HG03060 (cell line): Measurements from ENCODE around the gene PNMA8C.

Experiments
- ATAC-seq: cut with Tn5 transposase; IDR thresholded peaks from one replicate; pipeline ENCODE4 v1.9.1; 2021; ENCODE audit warnings: low read depth, moderate number of reproducible peaks; ENCODE audit not compliant: unreplicated experiment

PNMA8C gene

DNA sequence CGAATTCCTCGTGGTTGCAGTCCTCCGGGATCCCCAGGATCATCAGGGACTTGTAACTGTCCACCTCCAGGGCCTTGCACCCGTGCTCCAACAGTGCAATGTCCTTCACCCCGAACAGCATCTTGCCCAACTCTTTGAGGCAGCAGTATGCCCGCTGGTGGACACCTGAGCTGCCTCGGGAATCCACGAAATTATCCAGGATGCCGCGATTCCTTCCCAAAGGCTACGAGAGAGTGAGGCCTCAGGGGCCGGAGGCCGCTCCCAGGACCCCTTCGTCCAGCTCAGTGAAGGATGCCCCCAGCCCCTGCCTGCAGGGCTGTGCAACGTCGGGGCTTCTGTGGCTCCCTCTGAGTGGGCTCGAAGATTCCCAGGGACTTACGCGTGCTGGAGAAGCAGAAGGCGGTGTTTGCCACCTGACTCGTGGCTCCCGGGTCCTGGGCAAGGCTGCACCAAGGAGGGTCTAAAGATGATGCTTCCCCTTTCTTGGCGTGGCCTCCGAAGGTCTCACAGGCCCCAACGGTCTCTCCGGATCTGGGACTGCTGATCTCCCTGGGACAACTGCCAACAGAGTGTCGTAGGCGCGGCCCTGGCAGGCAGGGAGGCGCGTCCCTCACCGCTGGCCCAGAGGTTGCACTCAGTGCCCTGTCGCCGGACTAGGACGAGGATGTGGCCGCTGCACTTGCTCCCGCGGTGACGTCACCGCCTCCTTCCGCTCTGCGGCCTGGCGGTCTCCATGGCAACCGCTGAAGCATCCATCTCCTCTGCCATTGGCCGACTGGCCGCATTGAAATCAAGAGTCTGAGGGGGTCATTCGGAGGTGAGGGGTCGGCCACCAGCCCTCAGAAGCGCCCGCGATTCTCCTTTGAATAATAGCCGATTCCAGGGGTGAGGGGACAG is at the start of gene PNMA8C:
PNMA8C (minus strand) TSS at position 698 of the 897 bp plus-strand sequence; CDS start at position 121, 577 bp downstream.
- ATAC-seq: no peak

DNA sequence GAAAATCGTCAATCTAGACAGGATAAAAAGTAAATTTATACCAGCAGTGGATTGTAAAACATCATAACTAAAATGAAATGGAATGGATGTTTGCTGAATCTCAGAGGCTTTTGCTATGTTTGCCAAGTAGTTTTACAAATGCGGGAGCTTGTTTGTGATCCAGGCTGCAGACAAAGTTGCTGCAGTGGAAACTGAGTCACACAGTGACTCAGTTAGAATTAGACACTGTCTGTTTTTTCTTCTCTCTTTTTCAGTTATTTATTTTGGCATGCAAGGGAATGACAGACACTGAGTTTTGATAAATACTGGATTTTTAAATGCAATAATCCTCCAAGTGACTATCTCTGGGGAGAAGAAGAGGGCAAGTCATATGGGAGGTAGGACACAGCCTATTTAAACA is 47.2 kb upstream of the PNMA8C start:
- ATAC-seq: no peak

DNA sequence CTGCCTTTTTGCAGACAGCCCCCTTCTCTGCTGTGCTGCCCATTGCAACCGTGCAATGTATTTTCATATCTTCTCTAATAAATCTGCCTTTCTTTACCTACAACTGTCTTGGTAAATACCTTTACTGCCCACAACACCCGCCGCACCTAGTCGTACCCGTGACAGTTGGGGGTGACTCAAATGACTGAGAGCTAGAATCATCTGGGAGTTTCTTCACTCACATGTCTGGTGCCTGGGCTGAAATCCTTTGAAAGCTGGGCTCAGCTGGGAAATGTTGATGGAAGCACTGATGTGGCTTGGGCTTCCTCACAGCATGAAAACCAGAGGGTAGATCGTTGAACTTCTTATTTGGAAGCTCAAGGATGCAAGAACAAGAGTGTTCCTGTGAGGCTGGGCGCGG is 45.5 kb upstream of the PNMA8C start:
- no peak for ATAC-seq

DNA sequence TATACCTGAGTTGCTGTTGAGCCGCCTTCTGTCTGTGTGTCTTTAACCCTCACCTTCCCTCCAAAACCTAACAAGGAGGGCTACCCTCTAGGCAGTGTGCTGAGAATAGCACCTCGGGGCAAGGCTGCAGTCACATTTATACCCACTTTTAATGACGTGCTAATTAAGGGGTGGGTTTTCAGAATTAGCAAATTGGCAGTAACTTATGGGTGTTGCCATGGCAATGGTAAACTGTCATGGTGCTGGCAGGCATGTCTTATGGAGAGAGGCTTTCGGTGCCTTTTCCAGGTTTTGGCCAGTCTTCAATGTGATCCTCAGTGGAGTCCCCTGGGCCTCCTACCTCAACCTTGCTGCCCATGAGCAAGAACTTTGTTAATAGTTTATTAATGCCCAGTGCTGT is 43.9 kb upstream of the PNMA8C start:
- no peak for ATAC-seq

DNA sequence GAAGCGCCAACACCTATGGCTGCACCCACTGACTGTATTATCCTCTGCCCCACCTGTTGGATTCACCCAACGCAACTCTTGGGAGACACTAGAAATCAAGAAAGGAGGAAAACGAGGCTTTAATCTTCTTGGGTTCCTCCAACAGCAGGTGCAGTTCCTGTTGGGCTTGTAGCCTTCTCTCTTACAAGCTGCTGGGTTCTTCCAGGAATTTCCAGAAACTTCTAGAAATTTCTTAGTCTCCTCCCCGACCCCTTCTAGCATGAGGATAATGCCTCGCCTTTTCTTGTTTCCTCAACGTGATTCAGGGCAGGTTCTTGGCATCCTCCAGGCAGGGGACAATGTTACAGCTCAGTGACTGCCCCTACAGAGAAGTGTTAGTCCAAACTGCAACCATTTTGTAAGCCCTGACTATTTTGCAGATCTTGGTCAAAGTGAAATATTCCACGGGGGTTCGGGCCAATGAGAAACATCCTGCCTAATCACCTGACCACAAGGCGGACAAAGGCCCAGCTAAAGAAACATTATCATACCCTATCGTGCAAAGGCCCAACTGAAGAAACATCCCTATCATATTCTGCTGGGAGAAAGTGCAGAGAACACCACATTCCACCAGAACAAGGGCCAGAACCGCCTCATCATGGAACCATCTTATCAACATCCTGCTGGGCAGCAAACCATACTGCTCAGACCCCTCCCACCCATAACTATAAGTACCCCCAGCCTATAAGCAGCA is 43.2 kb upstream of the PNMA8C start:
- no peak for ATAC-seq

DNA sequence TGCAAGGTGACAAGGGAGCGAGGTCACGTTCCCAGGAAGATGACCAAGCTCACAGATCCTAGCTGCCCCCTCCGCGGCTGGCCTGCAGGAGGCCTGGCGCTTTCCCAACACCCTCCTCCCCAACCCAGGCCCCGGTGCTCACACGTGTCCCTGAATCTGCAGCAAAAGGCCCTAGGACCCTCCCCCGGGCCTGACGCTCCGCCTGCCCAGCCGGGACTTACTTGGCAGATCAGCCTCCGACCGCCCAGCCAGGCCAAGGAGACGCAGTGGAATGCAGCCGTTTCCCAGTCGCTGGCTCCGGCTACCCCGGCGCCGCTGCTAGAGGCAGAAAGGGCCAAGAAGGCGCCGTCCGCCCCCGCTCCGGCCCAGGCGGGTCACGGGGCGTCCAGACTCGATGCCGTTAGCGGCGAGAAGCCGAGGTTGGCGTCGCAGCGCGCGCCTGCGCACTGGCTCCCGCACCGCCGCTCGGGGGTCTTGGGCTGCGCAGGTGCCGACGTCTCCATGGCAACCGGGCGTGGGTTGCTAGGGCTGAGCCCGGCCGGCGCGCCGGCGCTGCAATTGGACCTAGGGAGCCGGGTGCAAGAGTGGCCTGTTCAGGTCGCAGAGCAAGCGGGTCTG is 42.5 kb upstream of the PNMA8C start, which contains the start of gene PNMA8A:
PNMA8A (minus strand) TSS at position 448 of the 618 bp plus-strand sequence. CDS start 528 bp downstream, outside the sequence.
- no peak for ATAC-seq

DNA sequence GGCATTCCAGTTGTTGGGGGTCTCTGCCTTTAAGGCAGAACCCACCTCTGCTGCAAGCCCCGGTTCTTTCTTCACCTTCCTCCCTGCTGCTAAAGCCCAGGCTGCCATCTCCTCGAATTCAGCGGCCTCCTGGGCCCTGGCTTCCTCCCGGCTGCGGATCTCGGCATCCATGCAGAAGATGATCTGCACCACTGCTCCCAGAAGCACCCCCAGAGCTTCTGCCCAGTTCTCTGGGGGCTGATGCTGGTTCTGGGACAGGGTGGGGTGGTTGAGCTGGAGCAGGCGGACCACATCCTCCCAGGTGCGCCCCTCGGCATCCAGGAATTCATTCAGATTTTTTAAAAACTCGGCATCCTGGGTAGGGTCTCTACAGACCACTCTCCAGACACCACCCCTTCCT is 41.6 kb upstream of the PNMA8C start:
- no peak for ATAC-seq

DNA sequence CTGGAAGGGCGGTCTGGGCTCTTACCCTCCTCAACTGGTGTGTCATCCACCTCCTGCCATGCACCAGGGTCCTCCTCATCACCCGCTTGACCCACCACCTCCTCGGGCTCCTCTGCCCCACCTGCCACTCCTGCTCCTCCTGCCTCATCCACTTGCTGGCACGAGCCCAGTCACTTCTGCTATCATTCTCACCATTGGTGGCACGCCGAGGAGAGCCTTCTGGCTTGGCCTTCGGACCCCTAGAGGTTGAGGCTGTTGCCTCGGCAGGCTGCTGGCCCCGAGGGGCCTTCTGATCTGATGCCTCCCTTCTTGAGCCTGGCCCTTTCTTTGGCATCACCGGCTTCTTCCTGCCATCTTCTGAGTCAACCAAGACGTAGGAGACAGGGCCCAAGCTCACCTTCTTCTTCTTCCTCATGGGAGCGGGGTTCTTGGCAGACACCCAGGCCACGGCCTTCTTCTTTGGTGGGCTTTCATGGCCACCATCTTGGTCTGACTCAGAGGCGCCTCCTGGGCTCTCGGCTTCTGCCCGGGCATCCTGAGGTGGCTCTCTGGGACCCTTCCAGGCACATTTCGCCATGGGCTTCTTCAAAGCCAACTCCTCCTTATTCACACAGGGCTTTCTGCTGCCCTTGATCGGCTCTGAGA is 40.9 kb upstream of the PNMA8C start:
- no peak for ATAC-seq

DNA sequence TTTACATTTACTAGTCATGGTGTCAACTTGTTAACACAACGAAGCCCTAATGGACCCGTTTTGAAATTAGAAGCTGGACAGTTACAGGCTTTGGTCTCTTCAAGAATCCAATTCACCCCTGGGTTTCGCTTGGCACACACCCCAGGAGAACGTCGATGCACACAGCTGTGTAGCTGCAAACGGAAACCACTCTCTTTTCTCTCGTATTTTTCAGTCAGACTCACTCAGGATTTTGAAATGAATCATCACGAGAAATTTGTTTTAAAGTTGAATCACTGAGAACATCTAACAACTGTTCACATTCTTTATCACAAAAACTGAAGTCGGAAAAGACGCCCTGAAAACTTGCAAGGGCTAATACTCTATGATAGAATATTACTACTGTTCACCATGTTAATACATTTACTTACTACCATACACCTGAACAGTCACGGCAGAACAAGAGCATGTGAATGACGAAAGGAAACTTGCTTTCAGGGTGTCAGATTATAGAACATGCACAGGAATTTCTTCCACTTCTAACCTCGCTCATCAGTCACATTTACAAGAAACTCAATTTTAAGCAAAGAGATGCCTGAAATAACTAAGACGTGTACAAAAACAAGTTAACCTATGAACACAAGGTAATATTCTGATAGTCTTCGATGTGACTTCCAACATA is 37.9 kb upstream of the PNMA8C start:
- ATAC-seq: peak; percentile 55

DNA sequence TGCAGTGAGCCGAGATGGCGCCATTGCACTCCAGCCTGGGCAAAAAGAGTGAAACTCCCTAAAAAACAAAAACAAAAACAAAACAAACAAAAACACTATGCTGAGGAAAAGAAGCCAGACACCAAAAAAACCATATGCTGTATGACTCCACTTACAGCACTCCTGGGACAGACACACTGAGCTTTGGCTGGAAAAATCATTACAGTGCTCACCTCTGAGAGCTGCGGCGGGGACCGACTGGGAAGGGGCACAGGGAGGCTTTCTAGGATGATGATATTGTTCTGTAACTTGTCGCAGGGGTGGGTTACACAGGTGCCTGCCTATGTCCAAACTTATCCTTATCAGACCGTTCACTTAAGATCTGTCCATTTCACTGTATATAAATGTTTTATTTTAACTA is 34.8 kb upstream of the PNMA8C start:
- no peak for ATAC-seq

DNA sequence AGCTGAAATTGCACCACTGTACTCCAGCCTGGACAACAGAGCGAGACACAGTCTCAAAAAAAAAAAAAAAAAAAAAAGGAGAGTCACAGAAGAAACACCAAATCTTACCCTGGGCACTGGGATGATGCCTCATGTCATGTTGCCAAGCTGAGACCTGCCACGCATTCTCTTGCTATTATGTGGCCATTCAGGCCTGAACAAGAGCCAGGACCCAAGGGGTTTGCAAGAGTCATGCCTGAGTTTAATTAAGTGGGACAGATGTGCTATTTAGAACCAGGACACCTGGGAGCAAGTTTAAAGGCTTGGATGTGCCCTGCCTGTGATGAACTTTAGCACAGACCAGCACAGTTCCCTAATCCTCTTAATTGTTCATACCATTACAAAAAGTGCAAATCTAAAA is 32.8 kb upstream of the PNMA8C start:
- ATAC-seq: no peak

DNA sequence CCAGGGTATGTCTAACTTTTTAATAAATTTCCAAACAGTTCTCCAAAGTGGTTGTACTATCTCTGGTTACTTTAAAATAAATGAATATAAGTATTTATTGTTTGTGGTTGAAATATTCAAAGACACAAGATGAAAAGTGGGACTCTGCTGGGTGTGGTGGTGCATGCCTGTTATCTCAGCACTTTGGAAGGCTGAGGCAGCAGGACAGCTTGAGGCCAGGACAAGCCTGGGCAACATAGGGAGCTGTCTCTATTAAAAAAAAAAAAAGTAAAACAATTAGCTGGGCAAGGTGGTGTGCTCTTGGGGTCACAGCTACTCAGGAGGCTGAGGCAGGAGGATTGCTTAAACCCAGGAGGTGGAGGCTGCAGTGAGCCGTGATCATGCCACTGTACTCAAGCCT is 32.2 kb upstream of the PNMA8C start:
- ATAC-seq: no peak

DNA sequence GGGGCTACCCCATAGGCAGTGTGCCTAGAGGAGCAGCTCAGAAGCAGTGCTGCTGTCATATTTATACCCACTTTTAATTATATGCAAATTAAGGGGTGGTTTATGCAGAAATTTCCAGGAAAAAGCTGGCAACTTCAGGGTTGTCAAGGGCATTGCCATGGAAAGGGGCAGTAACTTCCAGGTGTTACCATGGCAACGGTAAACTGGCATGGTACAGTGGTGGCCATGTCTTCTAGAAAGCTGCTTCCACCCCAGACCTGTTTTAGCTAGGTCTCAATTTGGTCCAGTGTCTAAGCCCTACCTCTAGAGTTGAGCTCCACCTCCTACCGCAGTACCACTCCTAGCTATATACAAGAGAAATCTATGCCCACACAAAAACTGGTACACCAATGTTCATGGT is 31.3 kb upstream of the PNMA8C start:
- ATAC-seq: no peak

DNA sequence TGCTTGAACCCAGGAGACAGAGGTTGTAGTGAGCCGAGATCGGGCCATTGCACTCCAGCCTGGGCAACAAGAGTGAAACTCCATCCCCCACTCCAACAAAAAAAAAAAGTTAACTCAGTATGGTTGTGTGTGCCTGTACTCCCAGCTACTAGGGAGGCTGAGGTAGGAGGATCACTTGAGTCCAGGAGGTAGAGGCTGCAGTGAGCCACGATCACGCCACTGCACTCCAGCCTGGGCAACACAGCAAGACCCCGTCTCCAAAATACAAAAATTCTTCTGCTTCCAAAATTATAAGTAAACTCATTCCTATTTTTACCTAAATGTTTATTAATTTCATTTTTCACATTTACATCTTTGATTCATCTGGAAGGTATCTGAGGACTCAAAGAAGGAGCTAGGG is 28.2 kb upstream of the PNMA8C start:
- ATAC-seq: no peak

DNA sequence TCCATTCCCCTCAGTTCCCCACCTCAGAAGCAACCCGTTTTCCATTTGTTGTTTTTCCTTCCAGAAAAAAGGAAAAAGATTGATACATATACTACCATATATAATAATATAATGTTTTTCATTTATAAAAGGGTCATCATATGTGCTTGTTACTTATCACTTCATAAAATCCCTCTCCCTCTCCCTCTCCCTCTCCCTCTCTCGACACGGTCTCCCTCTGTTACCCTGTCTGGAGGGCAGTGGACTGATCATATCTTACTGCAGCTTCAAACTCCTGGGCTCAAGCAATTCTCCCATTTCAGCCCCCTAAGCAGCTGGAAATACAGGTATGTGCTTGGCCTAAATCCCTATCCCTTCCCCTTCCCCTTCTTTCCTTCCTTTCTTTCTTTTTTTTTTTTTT is 25.5 kb upstream of the PNMA8C start:
- no peak for ATAC-seq

DNA sequence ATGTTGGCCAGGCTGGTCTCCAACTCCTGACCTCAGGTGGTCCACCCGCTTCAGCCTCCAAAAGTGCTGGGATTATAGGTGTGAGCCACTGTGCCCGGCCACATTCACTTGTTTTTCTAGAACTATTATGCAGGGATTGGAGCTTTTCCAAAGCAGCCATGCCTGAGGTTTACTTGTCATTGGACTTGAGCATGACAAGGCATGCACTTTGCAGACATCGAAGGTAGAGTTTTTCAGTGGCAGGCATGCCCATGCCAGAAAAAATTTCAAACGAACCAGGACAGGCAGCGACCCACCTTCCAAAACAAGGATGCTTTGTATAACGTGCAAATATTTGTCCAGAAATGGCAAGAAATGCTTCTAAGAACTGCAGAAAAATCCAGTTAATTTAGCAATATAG is 24.9 kb upstream of the PNMA8C start:
- ATAC-seq: no peak

DNA sequence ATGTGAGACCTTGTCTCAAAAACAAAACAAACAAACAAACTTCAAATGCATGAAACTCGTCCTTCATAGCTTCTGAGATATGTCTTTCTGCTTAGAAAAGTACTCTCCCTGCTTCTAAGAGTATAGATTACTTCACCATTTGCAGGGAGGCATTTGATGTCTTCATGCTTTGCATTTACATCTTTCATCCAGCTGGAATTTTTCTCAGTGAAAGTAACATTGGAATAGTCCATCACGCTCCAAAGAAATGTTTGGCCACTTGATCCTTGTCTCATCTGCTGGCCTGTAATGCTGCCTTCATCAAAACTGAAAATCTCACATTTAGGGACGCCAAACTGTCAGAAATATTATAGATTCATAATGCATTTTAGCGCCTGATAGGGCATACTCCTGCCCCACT is 23.4 kb upstream of the PNMA8C start:
- ATAC-seq: no peak

DNA sequence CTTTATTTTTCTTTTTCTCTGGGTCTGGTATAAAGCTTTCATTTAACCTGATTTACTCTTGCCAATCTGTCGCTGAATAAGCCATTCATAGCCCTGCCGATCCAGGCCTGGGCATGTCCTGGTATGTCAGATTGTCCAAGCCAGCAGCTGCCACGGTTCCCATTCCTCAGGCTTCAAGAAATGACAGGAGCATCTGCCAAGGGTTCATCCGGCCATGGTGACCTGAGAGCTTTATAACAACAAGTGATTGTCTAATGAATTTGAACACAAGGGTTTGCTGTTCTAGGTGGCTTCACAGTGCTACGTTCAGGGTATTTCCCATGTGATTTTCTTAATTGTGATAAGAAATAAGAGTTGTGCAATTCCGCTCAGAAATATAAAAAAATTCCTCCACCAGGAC is 22.6 kb upstream of the PNMA8C start:
- ATAC-seq: no peak

DNA sequence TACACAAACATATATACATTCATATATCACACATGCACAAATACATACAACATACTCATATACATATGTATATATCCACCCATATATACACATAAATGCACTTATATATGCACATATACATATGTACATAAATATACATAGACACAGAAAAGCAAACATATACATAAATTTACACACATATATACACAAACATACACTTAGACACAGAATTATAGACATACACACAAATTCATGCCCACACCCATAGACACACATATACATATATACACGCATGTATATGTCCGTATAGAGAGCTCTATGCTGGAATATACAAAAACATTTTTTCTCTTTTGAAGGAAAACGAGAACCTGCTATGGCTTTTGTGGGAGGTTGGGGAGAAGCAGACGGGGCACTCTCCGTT is 22.0 kb upstream of the PNMA8C start:
- no peak for ATAC-seq

DNA sequence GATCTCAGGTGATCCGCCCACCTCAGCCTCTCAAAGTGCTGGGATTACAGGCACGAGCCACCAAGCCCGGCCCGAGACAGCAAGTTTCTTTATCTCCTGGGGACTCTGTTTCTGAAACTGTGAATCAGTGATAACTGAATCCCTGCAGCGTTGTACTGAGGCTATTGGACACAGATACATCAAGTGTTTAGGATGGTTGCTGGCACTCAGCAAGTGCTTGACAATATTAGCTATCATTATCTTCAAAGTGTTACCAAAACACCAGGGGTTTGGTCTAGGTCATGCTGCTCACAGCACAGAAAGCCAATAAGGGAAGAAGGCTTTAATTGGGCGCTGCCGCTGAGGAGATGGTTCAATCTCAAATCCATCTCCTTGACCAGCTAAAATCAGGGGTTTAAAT is 20.5 kb upstream of the PNMA8C start:
- no peak for ATAC-seq
